Cardiac muscle cell (in vitro differentiated cells and primary cell): ENCODE measurements around the gene FEZ2. TPM values are rescaled to one million over a fixed set of nuclear protein-coding genes. Genes with fewer than 3 reads are reported as not detected.

Source experiments
- DNase-seq, 2 donors: peaks; one replicate each; pipeline versions ENCODE4 v3.0.0 to v3.0.0-alpha.2; 2010 to 2017; ENCODE audit warnings: low read depth in 1 of 2, low spot score in 1 of 2
- H3K27ac ChIP-seq: fragments of 200-600 bp; sonication (generic); 2 replicates; pipeline ENCODE4 v1.5.1; 2016
- H3K27me3 ChIP-seq: fragments of 200-600 bp; sonication (generic); 2 replicates; pipeline ENCODE4 v1.6.0; 2016; ENCODE audit warnings: control low read depth
- H3K36me3 ChIP-seq: fragments of 200-600 bp; sonication (generic); 2 replicates; pipeline ENCODE4 v1.5.1; 2016; ENCODE audit warnings: control low read depth
- H3K4me1 ChIP-seq: fragments of 200-600 bp; sonication (generic); 2 replicates; pipeline ENCODE4 v1.8.1; 2017; ENCODE audit warnings: low read depth, mild to moderate bottlenecking, mixed run types
- H3K4me3 ChIP-seq: fragments of 200-600 bp; sonication (generic); 2 replicates; pipeline ENCODE4 v1.5.1; 2016; ENCODE audit warnings: mild to moderate bottlenecking
- H3K9me3 ChIP-seq: fragments of 200-600 bp; sonication (generic); 2 replicates; pipeline ENCODE4 v1.5.1; 2017; ENCODE audit warnings: low read depth, mild to moderate bottlenecking, control low read depth
- CTCF ChIP-seq: IDR thresholded peaks from 2 replicates; pipeline ENCODE4 v1.5.1; 2012; ENCODE audit warnings: low read depth, mild to moderate bottlenecking, low read length
- polyA plus RNA-seq: library from polyadenylated mRNA; unstranded; fragments of >200 nt; fragmentation: Nextera tagmentation; extraction: Ambion mirVana; gene quantifications from 2 replicates; pipeline ENCODE4 v1.2.1, GENCODE V29; 2016
- total RNA-seq: library from RNA; depleted of rRNA; stranded (reverse); fragments of >200 nt; gene quantifications from 2 replicates; pipeline ENCODE4 v1.2.3, GENCODE V29; 2016

The FEZ2 gene
- total and polyA plus RNA-seq, 2 experiments from 2014 or later: 10.8 to 17.3 TPM

GRCh38 chr2:36625304-36625703 is 27.3 kb upstream of the FEZ2 start:
- no peak for TF ChIP-seq CTCF
- Histone ChIP-seq H3K36me3 (no peaks in the 10 kb centered on the region), H3K27me3 (no peaks in the 10 kb centered on the region), H3K4me3 (no peak overlapping the region), H3K9me3 (peaks cover 2% of the 10 kb centered on the region), H3K4me1 (no peaks in the 10 kb centered on the region), H3K27ac (no peak overlapping the region)
- no peak for DNase-seq

GRCh38 chr2:36620321-36620720 is 22.4 kb upstream of the FEZ2 start:
- no peak for DNase-seq
- no peak for TF ChIP-seq CTCF
- no peaks in the 10 kb centered on the region for H3K4me1 ChIP-seq
- no peaks in the 10 kb centered on the region for H3K36me3 ChIP-seq
- H3K27me3 ChIP-seq: no peaks in the 10 kb centered on the region
- H3K4me3 ChIP-seq: no peak overlapping the region
- peaks cover 2% of the 10 kb centered on the region for H3K9me3 ChIP-seq
- no peak overlapping the region for H3K27ac ChIP-seq

- H3K4me3 ChIP-seq: no peak overlapping the region
- H3K9me3 ChIP-seq: no peaks in the 10 kb centered on the region
- H3K27me3 ChIP-seq: no peaks in the 10 kb centered on the region
- no peak for TF ChIP-seq CTCF
- no peaks in the 10 kb centered on the region for H3K4me1 ChIP-seq
- no peaks in the 10 kb centered on the region for H3K36me3 ChIP-seq
- peak; percentile 59 to 79 for DNase-seq
- H3K27ac ChIP-seq: no peak overlapping the region
Measured at GRCh38 chr2:36618381-36618780, 20.4 kb upstream of the FEZ2 start.

- H3K36me3 ChIP-seq: no peaks in the 10 kb centered on the region
- H3K27ac ChIP-seq: no peak overlapping the region
- no peaks in the 10 kb centered on the region for H3K4me1 ChIP-seq
- no peak for DNase-seq
- no peaks in the 10 kb centered on the region for H3K9me3 ChIP-seq
- no peaks in the 10 kb centered on the region for H3K27me3 ChIP-seq
- no peak for TF ChIP-seq CTCF
- H3K4me3 ChIP-seq: no peak overlapping the region
Measured at GRCh38 chr2:36616947-36617346, 19.0 kb upstream of the FEZ2 start.

GRCh38 chr2:36615222-36615621 is 17.3 kb upstream of the FEZ2 start:
- H3K27ac ChIP-seq: no peak overlapping the region
- H3K36me3 ChIP-seq: no peaks in the 10 kb centered on the region
- no peak overlapping the region for H3K4me3 ChIP-seq
- peak in 1 of 2 donors; percentile 63 for DNase-seq
- TF ChIP-seq CTCF: no peak
- no peaks in the 10 kb centered on the region for H3K9me3 ChIP-seq
- no peaks in the 10 kb centered on the region for H3K27me3 ChIP-seq
- H3K4me1 ChIP-seq: no peaks in the 10 kb centered on the region

GRCh38 chr2:36613801-36614200 is 15.8 kb upstream of the FEZ2 start:
- Histone ChIP-seq H3K4me1 (no peaks in the 10 kb centered on the region), H3K9me3 (no peaks in the 10 kb centered on the region), H3K27me3 (no peaks in the 10 kb centered on the region), H3K36me3 (no peaks in the 10 kb centered on the region), H3K27ac (no peak overlapping the region), H3K4me3 (no peak overlapping the region)
- TF ChIP-seq CTCF: no peak
- DNase-seq: no peak
